ENCODE measurements around the gene C16orf74.

Gene C16orf74

GRCh38 chr16:85774136-85774535 is 23.2 kb upstream of the C16orf74 start:
- no peak for DNase-seq

GRCh38 chr16:85773044-85773443 is 22.1 kb upstream of the C16orf74 start:
- DNase-seq = no peak

- no peak for DNase-seq
Observed at GRCh38 chr16:85770741-85771140, 19.8 kb upstream of the C16orf74 start.

GRCh38 chr16:85768199-85768598 is 17.3 kb upstream of the C16orf74 start:
- no peak for DNase-seq

GRCh38 chr16:85767531-85767930 is 16.6 kb upstream of the C16orf74 start:
- no peak for DNase-seq

GRCh38 chr16:85765767-85766166 is 14.9 kb upstream of the C16orf74 start:
- no peak for DNase-seq

GRCh38 chr16:85765211-85765610 is 14.3 kb upstream of the C16orf74 start:
- no peak for DNase-seq

- no peak for DNase-seq
Observed at GRCh38 chr16:85763616-85764015, 12.7 kb upstream of the C16orf74 start.

- DNase-seq = no peak
Observed at GRCh38 chr16:85762970-85763369, 12.1 kb upstream of the C16orf74 start.

GRCh38 chr16:85761861-85762260 is 11.0 kb upstream of the C16orf74 start:
- DNase-seq = no peak

- no peak for DNase-seq
Observed at GRCh38 chr16:85759631-85760419, 8.9 kb upstream of the C16orf74 start.

- DNase-seq = no peak
Observed at GRCh38 chr16:85759136-85759535, 8.2 kb upstream of the C16orf74 start.

GRCh38 chr16:85757341-85757822 is 6.5 kb upstream of the C16orf74 start:
- no peak for DNase-seq

- no peak for DNase-seq
Observed at GRCh38 chr16:85755929-85756768, 5.3 kb upstream of the C16orf74 start.

GRCh38 chr16:85754413-85754812 is 3.5 kb upstream of the C16orf74 start:
- no peak for DNase-seq

- no peak for DNase-seq
Observed at GRCh38 chr16:85753976-85754375, 3.1 kb upstream of the C16orf74 start.

GRCh38 chr16:85753559-85753958 is 2.7 kb upstream of the C16orf74 start:
- DNase-seq = no peak

- DNase-seq = no peak
Observed at GRCh38 chr16:85752511-85753420, 1.9 kb upstream of the C16orf74 start.

GRCh38 chr16:85751698-85752501 is 1.0 kb upstream of the C16orf74 start:
- no peak for DNase-seq

GRCh38 chr16:85750146-85750826 is 610 bp downstream of the C16orf74 start:
- DNase-seq = no peak

GRCh38 chr16:85749771-85750145 is 1.1 kb downstream of the C16orf74 start:
- DNase-seq = no peak

Data from GOT3 (cell line).